Measurements from ENCODE around the gene PCDH11X. TPM values are rescaled to one million over a fixed set of nuclear protein-coding genes. Genes with fewer than 3 reads are reported as not detected.
"Not testable (repeated sequence)": the region's sequence is repeated elsewhere in the genome, so short reads cannot be mapped to it uniquely, and the experiment has no call there.

Gene PCDH11X, protein sequence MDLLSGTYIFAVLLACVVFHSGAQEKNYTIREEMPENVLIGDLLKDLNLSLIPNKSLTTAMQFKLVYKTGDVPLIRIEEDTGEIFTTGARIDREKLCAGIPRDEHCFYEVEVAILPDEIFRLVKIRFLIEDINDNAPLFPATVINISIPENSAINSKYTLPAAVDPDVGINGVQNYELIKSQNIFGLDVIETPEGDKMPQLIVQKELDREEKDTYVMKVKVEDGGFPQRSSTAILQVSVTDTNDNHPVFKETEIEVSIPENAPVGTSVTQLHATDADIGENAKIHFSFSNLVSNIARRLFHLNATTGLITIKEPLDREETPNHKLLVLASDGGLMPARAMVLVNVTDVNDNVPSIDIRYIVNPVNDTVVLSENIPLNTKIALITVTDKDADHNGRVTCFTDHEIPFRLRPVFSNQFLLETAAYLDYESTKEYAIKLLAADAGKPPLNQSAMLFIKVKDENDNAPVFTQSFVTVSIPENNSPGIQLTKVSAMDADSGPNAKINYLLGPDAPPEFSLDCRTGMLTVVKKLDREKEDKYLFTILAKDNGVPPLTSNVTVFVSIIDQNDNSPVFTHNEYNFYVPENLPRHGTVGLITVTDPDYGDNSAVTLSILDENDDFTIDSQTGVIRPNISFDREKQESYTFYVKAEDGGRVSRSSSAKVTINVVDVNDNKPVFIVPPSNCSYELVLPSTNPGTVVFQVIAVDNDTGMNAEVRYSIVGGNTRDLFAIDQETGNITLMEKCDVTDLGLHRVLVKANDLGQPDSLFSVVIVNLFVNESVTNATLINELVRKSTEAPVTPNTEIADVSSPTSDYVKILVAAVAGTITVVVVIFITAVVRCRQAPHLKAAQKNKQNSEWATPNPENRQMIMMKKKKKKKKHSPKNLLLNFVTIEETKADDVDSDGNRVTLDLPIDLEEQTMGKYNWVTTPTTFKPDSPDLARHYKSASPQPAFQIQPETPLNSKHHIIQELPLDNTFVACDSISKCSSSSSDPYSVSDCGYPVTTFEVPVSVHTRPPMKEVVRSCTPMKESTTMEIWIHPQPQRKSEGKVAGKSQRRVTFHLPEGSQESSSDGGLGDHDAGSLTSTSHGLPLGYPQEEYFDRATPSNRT (N-terminal part only)
- total RNA-seq, result under 1 TPM; 0.06 to 0.29 TPM
- long read RNA-seq, partial matches to known transcripts, result 0 of 1 reads
- long read RNA-seq, other reads (novel, unspliced or antisense), result 1 of 1 reads

GRCh38 chrX:91779135-91779534 is at the start of gene PCDH11X:
Gene PCDH11X, plus strand, starts transcription at chrX:91779375. Its CDS starts 56,130 bp downstream, at chrX:91835505.
- DNase-seq (peak; percentile 43), ATAC-seq (peak in 1 of 2 donors; percentile 58)
- intact Hi-C loops (cut with DNase I), result not testable (repeated sequence)

GRCh38 chrX:91747446-91747845 is 31.7 kb upstream of the PCDH11X start:
- ATAC-seq; intact Hi-C loops (cut with DNase I); DNase-seq: not testable (repeated sequence)

GRCh38 chrX:91753022-91753421 is 26.2 kb upstream of the PCDH11X start:
- DNase-seq; ATAC-seq; intact Hi-C loops (cut with DNase I): not testable (repeated sequence)

GRCh38 chrX:91770619-91771488 is 8.3 kb upstream of the PCDH11X start:
- peak; percentile 63 for ATAC-seq
- intact Hi-C loops (cut with DNase I); DNase-seq: not testable (repeated sequence)

DNA sequence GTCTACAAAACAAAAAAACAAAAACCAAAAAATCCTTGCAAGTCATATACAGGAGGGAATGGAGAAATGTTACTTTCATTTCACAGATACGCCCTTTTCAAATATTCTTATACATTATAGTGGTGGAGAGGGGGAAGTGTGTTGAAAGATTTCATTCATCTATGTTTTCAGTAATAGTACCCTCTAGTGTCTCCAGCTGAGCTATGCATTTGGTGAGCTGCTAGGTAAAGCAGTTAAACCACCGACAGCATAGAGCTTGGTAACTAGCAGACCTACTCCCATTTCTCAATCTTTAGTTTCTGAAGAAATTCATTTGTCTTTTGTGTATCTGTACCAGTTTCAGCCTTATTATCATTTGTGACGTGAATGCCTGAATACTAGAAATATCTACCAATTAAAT is 5.2 kb upstream of the PCDH11X start:
- intact Hi-C loops (cut with DNase I); ATAC-seq; DNase-seq: not testable (repeated sequence)

- intact Hi-C loops (cut with DNase I); DNase-seq; ATAC-seq: not testable (repeated sequence)
Measured at GRCh38 chrX:91780008-91780407, 833 bp downstream of the PCDH11X start.

GRCh38 chrX:91780698-91781097 is 1.5 kb downstream of the PCDH11X start:
- intact Hi-C loops (cut with DNase I); ATAC-seq; DNase-seq: not testable (repeated sequence)

GRCh38 chrX:91781553-91782298 is 2.6 kb downstream of the PCDH11X start:
- DNase-seq (peak; percentile 15), ATAC-seq (peak in 1 of 2 donors; percentile 23)
- intact Hi-C loops (cut with DNase I), result not testable (repeated sequence)

DNA sequence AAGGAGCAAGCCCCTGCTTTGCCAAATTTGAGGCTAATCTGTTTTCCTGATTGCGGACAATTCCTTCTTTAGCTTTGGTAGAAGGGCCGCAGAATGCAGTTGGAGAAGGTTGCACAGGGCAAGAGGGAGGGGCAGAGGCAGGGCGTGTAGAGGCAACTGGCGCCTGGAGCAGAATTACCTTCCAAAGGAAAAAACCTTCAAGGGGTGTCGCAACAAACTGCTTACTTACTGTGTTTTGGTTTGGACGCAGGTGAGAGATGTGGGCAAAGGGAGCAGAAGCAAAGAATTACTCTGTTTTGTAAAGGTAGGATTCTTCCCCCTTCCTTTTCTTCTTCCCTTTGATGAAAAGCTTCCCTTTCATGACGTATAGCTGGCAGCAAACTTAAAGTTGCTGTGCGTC is 3.6 kb downstream of the PCDH11X start:
- ATAC-seq; intact Hi-C loops (cut with DNase I); DNase-seq: not testable (repeated sequence)

DNA sequence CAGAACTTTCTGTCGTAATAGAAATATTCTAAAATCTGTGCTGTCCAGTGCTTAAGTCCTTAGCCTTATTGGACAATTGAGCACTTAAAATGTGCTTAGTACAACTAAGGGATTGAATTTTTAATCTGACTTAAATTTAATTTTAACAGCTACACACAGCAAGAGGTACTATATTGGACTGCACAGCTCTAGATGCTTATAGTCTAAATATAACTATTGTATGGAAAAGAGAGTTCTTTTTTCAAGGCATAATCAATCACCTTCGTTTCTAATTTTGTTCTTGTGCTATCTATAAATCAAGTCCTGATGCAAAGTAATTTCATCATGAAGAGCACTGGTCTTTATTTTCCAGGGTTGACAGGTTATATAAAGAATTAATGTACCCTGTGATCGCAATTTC is 38.4 kb downstream of the PCDH11X start:
- ATAC-seq; intact Hi-C loops (cut with DNase I); DNase-seq: not testable (repeated sequence)

DNA sequence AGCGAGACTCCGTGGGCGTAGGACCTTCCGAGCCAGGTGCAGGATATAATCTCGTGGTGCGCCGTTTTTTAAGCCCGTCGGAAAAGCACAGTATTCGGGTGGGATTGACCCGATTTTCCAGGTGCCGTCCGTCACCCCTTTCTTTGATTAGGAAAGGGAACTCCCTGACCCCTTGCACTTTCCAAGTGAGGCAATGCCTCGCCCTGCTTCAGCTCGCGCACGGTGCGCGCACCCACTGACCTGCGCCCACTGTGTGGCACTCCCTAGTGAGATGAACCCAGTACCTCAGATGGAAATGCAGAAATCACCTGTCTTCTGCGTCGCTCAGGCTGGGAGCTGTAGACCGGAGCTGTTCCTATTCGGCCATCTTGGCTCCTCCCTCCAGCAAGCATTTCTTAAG is 46.1 kb downstream of the PCDH11X start:
- DNase-seq; ATAC-seq; intact Hi-C loops (cut with DNase I): not testable (repeated sequence)
